ENCODE results near the gene IGSF6. TPM values are rescaled to one million over a fixed set of nuclear protein-coding genes. Genes with fewer than 3 reads are reported as not detected.

IGSF6 gene
- total RNA-seq, 1 donor from 2014 or later, result 0.26 TPM

GRCh38 chr16:21589551-21589950 is 62.9 kb downstream of the IGSF6 start:
- H3K4me3 ChIP-seq (ENCODE audit: low read depth, low read length), result no peak overlapping the region
- H3K36me3 ChIP-seq (ENCODE audit: control insufficient read depth, insufficient read depth, low read length), result no peaks in the 10 kb centered on the region
- DNase-seq (ENCODE audit: low read depth) (no peak), FAIRE-seq (no peak)
- no peak for TF ChIP-seq CTCF (IDR thresholded peaks at IDR 0.05; ENCODE audit: insufficient read depth, low read length, severe bottlenecking)
- H3K27me3 ChIP-seq (ENCODE audit: control insufficient read depth, insufficient read depth, low read length), result no peaks in the 10 kb centered on the region

Other genes with a start within 250 kb of the IGSF6 start
- gene METTL9, start 53.0 kb downstream of the IGSF6 start, total RNA-seq, result 181 and 225 TPM in 2 replicates
- not detected in 2 replicates for gene OTOA, start 11.4 kb upstream of the IGSF6 start, total RNA-seq
- 22.9 and 27.1 TPM in 2 replicates for gene NPIPB4, start 205.1 kb upstream of the IGSF6 start, total RNA-seq

Measured in bronchial epithelial cell (primary cell).